Stimulated activated CD8-positive, alpha-beta memory T cell treated with anti-CD3 and anti-CD28 coated beads, Interleukin-7, amount 100 ng/mL, for 1 hour (primary cell): Measurements from ENCODE around the gene LRFN4.

Source experiments
- DNase-seq, 2 donors: peaks; one replicate each; pipeline ENCODE4 v3.0.0-alpha.2; 2020; ENCODE audit warnings: low read depth in 2 of 2

The LRFN4 gene

GRCh38 chr11:66858186-66858938 is 1.5 kb downstream of the LRFN4 start:
- DNase-seq = no peak

- no peak for DNase-seq
Measured at GRCh38 chr11:66858939-66859685, 2.2 kb downstream of the LRFN4 start.

- DNase-seq = no peak
Measured at GRCh38 chr11:66859686-66860448, 3.0 kb downstream of the LRFN4 start.

- DNase-seq = no peak
Measured at GRCh38 chr11:66860449-66860831, 3.6 kb downstream of the LRFN4 start.

- DNase-seq = no peak
Measured at GRCh38 chr11:66861038-66861773, 4.3 kb downstream of the LRFN4 start.

GRCh38 chr11:66861774-66862558 is 5.1 kb downstream of the LRFN4 start:
- DNase-seq = no peak

- no peak for DNase-seq
Measured at GRCh38 chr11:66862559-66863037, 5.7 kb downstream of the LRFN4 start.

- DNase-seq = no peak
Measured at GRCh38 chr11:66863428-66864125, 6.7 kb downstream of the LRFN4 start.

GRCh38 chr11:66864172-66864901 is 7.5 kb downstream of the LRFN4 start:
- DNase-seq = no peak

GRCh38 chr11:66864924-66865697 is 8.2 kb downstream of the LRFN4 start:
- DNase-seq = no peak

GRCh38 chr11:66866007-66866406 is 9.1 kb downstream of the LRFN4 start:
- DNase-seq = no peak

- DNase-seq = no peak
Measured at GRCh38 chr11:66866511-66866986, 9.7 kb downstream of the LRFN4 start.

GRCh38 chr11:66867425-66868040 is 10.7 kb downstream of the LRFN4 start:
- DNase-seq = no peak

GRCh38 chr11:66868082-66868725 is 11.3 kb downstream of the LRFN4 start:
- no peak for DNase-seq

GRCh38 chr11:66868726-66869566 is 12.1 kb downstream of the LRFN4 start:
- peak; percentile 46 to 59 for DNase-seq

- DNase-seq = no peak
Measured at GRCh38 chr11:66869567-66869870, 12.7 kb downstream of the LRFN4 start.

GRCh38 chr11:66870131-66870530 is 13.3 kb downstream of the LRFN4 start:
- DNase-seq = no peak
